Parathyroid adenoma (tissue), 2 donors: ENCODE measurements around the gene OTOGL.
"Not testable (repeated sequence)": the region's sequence is repeated elsewhere in the genome, so short reads cannot be mapped to it uniquely, and the experiment has no call there.

Source experiments
- H2AFZ ChIP-seq: fragments of 300-600 bp; sonication (generic); one replicate; pipeline ENCODE4 v1.7.0; 2017; ENCODE audit warnings: antibody characterized with exemption, mild to moderate bottlenecking
- H3K27ac ChIP-seq: fragments of 300-600 bp; sonication (generic); one replicate; pipeline ENCODE4 v1.7.0; 2017
- H3K27me3 ChIP-seq: fragments of 300-600 bp; sonication (generic); one replicate; pipeline ENCODE4 v1.7.0; 2017; ENCODE audit warnings: low read length; ENCODE audit not compliant: control insufficient read depth, insufficient read depth
- H3K36me3 ChIP-seq: fragments of 300-600 bp; sonication (generic); one replicate; pipeline ENCODE4 v1.7.0; 2017; ENCODE audit warnings: low read length; ENCODE audit not compliant: control insufficient read depth, insufficient read depth
- H3K4me1 ChIP-seq: fragments of 300-600 bp; sonication (generic); one replicate; pipeline ENCODE4 v1.7.0; 2017; ENCODE audit warnings: control low read depth
- H3K4me2 ChIP-seq: fragments of 300-600 bp; sonication (generic); one replicate; pipeline ENCODE4 v1.7.0; 2017; ENCODE audit warnings: low read length
- H3K4me3 ChIP-seq: fragments of 300-600 bp; sonication (generic); one replicate; pipeline ENCODE4 v1.7.0; 2017; ENCODE audit warnings: low read depth, low read length
- H3K79me2 ChIP-seq: fragments of 300-600 bp; sonication (generic); one replicate; pipeline ENCODE4 v1.7.0; 2017; ENCODE audit warnings: control low read depth
- H3K9ac ChIP-seq: fragments of 300-600 bp; sonication (generic); one replicate; pipeline ENCODE4 v1.7.0; 2017; ENCODE audit warnings: mild to moderate bottlenecking
- H3K9me3 ChIP-seq: fragments of 300-600 bp; sonication (generic); one replicate; pipeline ENCODE4 v1.7.0; 2017; ENCODE audit warnings: low read length; ENCODE audit not compliant: control insufficient read depth
- CTCF ChIP-seq: fragments of 300-600 bp; sonication (generic); IDR thresholded peaks from one replicate; pipeline ENCODE4 v1.7.0; 2017; ENCODE audit warnings: antibody characterized with exemption, mild to moderate bottlenecking
- donor health status: primary hyperparathyroidism.

The OTOGL gene

GRCh38 chr12:80293347-80293746 lies 194.0 kb downstream of the OTOGL start:
- no peaks in the 10 kb centered on the region for H3K79me2 ChIP-seq

GRCh38 chr12:80293759-80294158 lies 194.4 kb downstream of the OTOGL start:
- no peak overlapping the region for H3K27ac ChIP-seq
- H3K4me2 ChIP-seq = no peak overlapping the region
- H3K27me3 ChIP-seq = no peaks in the 10 kb centered on the region
- H2AFZ ChIP-seq = no peak overlapping the region
- H3K79me2 ChIP-seq = no peaks in the 10 kb centered on the region
- H3K9ac ChIP-seq = no peak overlapping the region
- no peaks in the 10 kb centered on the region for H3K36me3 ChIP-seq
- H3K4me1 ChIP-seq = no peaks in the 10 kb centered on the region
- TF ChIP-seq CTCF = no peak
- H3K9me3 ChIP-seq = no peaks in the 10 kb centered on the region
- no peak overlapping the region for H3K4me3 ChIP-seq

More at GRCh38 chr12:80293347-80293746, 194.0 kb downstream of the OTOGL start:
- no peaks in the 10 kb centered on the region for H3K9me3 ChIP-seq
- no peak for TF ChIP-seq CTCF
- no peak overlapping the region for H2AFZ ChIP-seq
- H3K4me2 ChIP-seq = no peak overlapping the region
- no peak overlapping the region for H3K9ac ChIP-seq
- no peaks in the 10 kb centered on the region for H3K4me1 ChIP-seq
- H3K36me3 ChIP-seq = no peaks in the 10 kb centered on the region
- no peaks in the 10 kb centered on the region for H3K27me3 ChIP-seq
- H3K4me3 ChIP-seq = no peak overlapping the region
- H3K27ac ChIP-seq = no peak overlapping the region

- Histone ChIP-seq H3K9ac (no peak overlapping the region), H3K79me2 (no peaks in the 10 kb centered on the region), H3K9me3 (no peaks in the 10 kb centered on the region), H3K27ac (no peak overlapping the region), H2AFZ (no peak overlapping the region), H3K4me3 (no peak overlapping the region), H3K27me3 (no peaks in the 10 kb centered on the region), H3K36me3 (no peaks in the 10 kb centered on the region), H3K4me2 (no peak overlapping the region), H3K4me1 (no peaks in the 10 kb centered on the region)
- TF ChIP-seq CTCF = no peak
Observed at GRCh38 chr12:80299219-80299618, 199.9 kb downstream of the OTOGL start.

- Histone ChIP-seq H3K79me2 (no peaks in the 10 kb centered on the region), H2AFZ (no peak overlapping the region), H3K27ac (no peak overlapping the region), H3K27me3 (no peaks in the 10 kb centered on the region), H3K36me3 (no peaks in the 10 kb centered on the region), H3K4me1 (no peaks in the 10 kb centered on the region), H3K4me3 (no peak overlapping the region), H3K4me2 (no peak overlapping the region), H3K9me3 (no peaks in the 10 kb centered on the region), H3K9ac (no peak overlapping the region)
- no peak for TF ChIP-seq CTCF
Observed at GRCh38 chr12:80299976-80300375, 200.6 kb downstream of the OTOGL start.

GRCh38 chr12:80307436-80307835 lies 208.1 kb downstream of the OTOGL start:
- H3K4me2 ChIP-seq, H3K27me3 ChIP-seq, H3K36me3 ChIP-seq: not testable (repeated sequence)

More at GRCh38 chr12:80307436-80307835, 208.1 kb downstream of the OTOGL start:
- not testable (repeated sequence) for H3K4me1 ChIP-seq, H3K9ac ChIP-seq, H3K4me3 ChIP-seq, H3K79me2 ChIP-seq, H3K9me3 ChIP-seq, H3K27ac ChIP-seq, H2AFZ ChIP-seq
